HG02840 (cell line): ENCODE measurements around the gene RAP2A.
A peak's percentile ranks its signal among the peaks of the same experiment; 100 is the strongest.

Source experiments
- ATAC-seq: cut with Tn5 transposase; IDR thresholded peaks from one replicate; pipeline ENCODE4 v1.9.1; 2021; ENCODE audit warnings: mild to moderate bottlenecking, moderate library complexity, moderate number of reproducible peaks; ENCODE audit not compliant: unreplicated experiment, low FRiP score

Gene RAP2A

GRCh38 chr13:97445522-97446187, 11.7 kb downstream of the RAP2A start:
- no peak for ATAC-seq

- ATAC-seq, result no peak
These were observed 12.5 kb downstream of the RAP2A start for GRCh38 chr13:97446448-97446847.

GRCh38 chr13:97448503-97449251, 14.7 kb downstream of the RAP2A start:
- ATAC-seq, result peak; percentile 64

- no peak for ATAC-seq
These were observed 20.7 kb downstream of the RAP2A start for GRCh38 chr13:97454699-97455098.

- no peak for ATAC-seq
These were observed 22.1 kb downstream of the RAP2A start for GRCh38 chr13:97456047-97456446.

GRCh38 chr13:97459215-97459777, 25.3 kb downstream of the RAP2A start:
- ATAC-seq, result no peak

GRCh38 chr13:97460004-97460775, 26.2 kb downstream of the RAP2A start:
- ATAC-seq, result peak; percentile 95

- no peak for ATAC-seq
These were observed 26.9 kb downstream of the RAP2A start for GRCh38 chr13:97460853-97461252.

GRCh38 chr13:97464561-97464960, 30.6 kb downstream of the RAP2A start:
- ATAC-seq, result no peak

GRCh38 chr13:97466722-97467121, 32.8 kb downstream of the RAP2A start:
- ATAC-seq, result no peak

- ATAC-seq, result no peak
These were observed 34.4 kb downstream of the RAP2A start for GRCh38 chr13:97468331-97468730.

GRCh38 chr13:97471711-97472110, 37.7 kb downstream of the RAP2A start:
- ATAC-seq, result no peak

GRCh38 chr13:97474349-97474980, 40.5 kb downstream of the RAP2A start:
- ATAC-seq, result no peak

- ATAC-seq, result no peak
These were observed 41.0 kb downstream of the RAP2A start for GRCh38 chr13:97475011-97475410.

GRCh38 chr13:97477844-97478243, 43.9 kb downstream of the RAP2A start:
- no peak for ATAC-seq

GRCh38 chr13:97478247-97478646, 44.3 kb downstream of the RAP2A start:
- no peak for ATAC-seq

- ATAC-seq, result no peak
These were observed 49.5 kb downstream of the RAP2A start for GRCh38 chr13:97483465-97483864.

- ATAC-seq, result no peak
These were observed 50.3 kb downstream of the RAP2A start for GRCh38 chr13:97484301-97484700.

- ATAC-seq, result no peak
These were observed 51.4 kb downstream of the RAP2A start for GRCh38 chr13:97485320-97485719.

GRCh38 chr13:97490702-97491307, 56.8 kb downstream of the RAP2A start:
- ATAC-seq, result no peak
